ENCODE measurements around the gene ABCC4. TPM values are rescaled to one million over a fixed set of nuclear protein-coding genes. Genes with fewer than 3 reads are reported as not detected.

ABCC4 gene
- total RNA-seq, 2 donors from 2014 or later, result 119 to 144 TPM

GRCh38 chr13:94992036-94992960, 309.0 kb downstream of the ABCC4 start:
- 87 to 92% methylated on average over 6 to 9 of the region's 9 CpGs for WGBS, 2 experiments (ENCODE audit: insufficient coverage in 1 of 2, insufficient read length in 1 of 2)
- Histone ChIP-seq H3K9me3 (ENCODE audit: control insufficient read depth, low read length) (no peaks in the 10 kb centered on the region), H3K4me1 (ENCODE audit: control insufficient read depth, insufficient read depth, low read length) (peaks cover 4% of the 10 kb centered on the region), H3K27ac (ENCODE audit: low read depth, low read length) (no peak overlapping the region), H3K36me3 (ENCODE audit: control insufficient read depth, insufficient read depth, low read length) (no peaks in the 10 kb centered on the region), H3K27me3 (ENCODE audit: control insufficient read depth, insufficient read depth, low read length, poor library complexity, severe bottlenecking) (no peaks in the 10 kb centered on the region), H3K4me3 (ENCODE audit: low read length) (no peak overlapping the region), H3K9ac (ENCODE audit: extremely low read depth, low read length, poor library complexity, severe bottlenecking) (no peak overlapping the region)
- no peak overlapping the region for H3K27ac Mint-ChIP-seq
- no peak overlapping the region for H3K4me3 Mint-ChIP-seq
- peaks cover 22% of the 10 kb centered on the region for H3K4me1 Mint-ChIP-seq
- peaks cover 13% of the 10 kb centered on the region for H3K27me3 Mint-ChIP-seq (ENCODE audit: insufficient read depth)
- DNase-seq, result no peak
- H3K36me3 Mint-ChIP-seq (ENCODE audit: low read depth), result no peaks in the 10 kb centered on the region
- TF ChIP-seq CTCF (conservative IDR thresholded peaks at IDR 0.05), result no peak
- H3K9me3 Mint-ChIP-seq, result no peaks in the 10 kb centered on the region

DNA sequence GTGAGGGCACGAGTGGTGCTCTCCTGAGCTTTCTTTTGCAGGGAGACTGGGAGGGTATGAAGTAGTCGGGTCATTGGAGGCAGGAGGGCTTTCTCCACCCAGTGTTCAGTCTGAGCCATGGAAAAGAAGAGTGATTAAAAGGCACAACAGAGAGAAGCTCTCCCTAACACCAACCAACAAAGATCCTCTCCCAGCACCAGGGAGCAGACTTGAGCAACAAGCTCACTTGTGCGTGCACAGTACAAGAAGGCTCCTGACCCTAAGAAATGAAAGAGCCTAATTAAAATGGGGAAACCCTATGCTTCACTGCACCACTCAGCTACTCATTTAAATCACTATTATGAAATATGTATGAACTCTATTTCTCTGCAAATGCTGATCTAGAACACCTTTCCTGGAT, 312.6 kb downstream of the ABCC4 start:
- peak; percentile 65 for TF ChIP-seq CTCF (conservative IDR thresholded peaks at IDR 0.05)
- Histone ChIP-seq H3K4me1 (ENCODE audit: control insufficient read depth, insufficient read depth, low read length) (peaks cover 4% of the 10 kb centered on the region), H3K27me3 (ENCODE audit: control insufficient read depth, insufficient read depth, low read length, poor library complexity, severe bottlenecking) (no peaks in the 10 kb centered on the region), H3K4me3 (ENCODE audit: low read length) (no peak overlapping the region), H3K27ac (ENCODE audit: low read depth, low read length) (no peak overlapping the region), H3K36me3 (ENCODE audit: control insufficient read depth, insufficient read depth, low read length) (no peaks in the 10 kb centered on the region), H3K9ac (ENCODE audit: extremely low read depth, low read length, poor library complexity, severe bottlenecking) (no peak overlapping the region), H3K9me3 (ENCODE audit: control insufficient read depth, low read length) (no peaks in the 10 kb centered on the region)
- no peak overlapping the region for H3K4me3 Mint-ChIP-seq
- WGBS, 2 experiments (ENCODE audit: insufficient coverage in 1 of 2, insufficient read length in 1 of 2), result 74% methylated on average over 3 of the region's 3 CpGs; no CpG with 5 or more reads in 1 of the 2 experiments
- DNase-seq, result peak; percentile 71
- H3K27ac Mint-ChIP-seq, result no peak overlapping the region
- H3K4me1 Mint-ChIP-seq, result peaks cover 10% of the 10 kb centered on the region
- H3K36me3 Mint-ChIP-seq (ENCODE audit: low read depth), result no peaks in the 10 kb centered on the region
- no peaks in the 10 kb centered on the region for H3K9me3 Mint-ChIP-seq
- H3K27me3 Mint-ChIP-seq (ENCODE audit: insufficient read depth), result peaks cover 13% of the 10 kb centered on the region

DNA sequence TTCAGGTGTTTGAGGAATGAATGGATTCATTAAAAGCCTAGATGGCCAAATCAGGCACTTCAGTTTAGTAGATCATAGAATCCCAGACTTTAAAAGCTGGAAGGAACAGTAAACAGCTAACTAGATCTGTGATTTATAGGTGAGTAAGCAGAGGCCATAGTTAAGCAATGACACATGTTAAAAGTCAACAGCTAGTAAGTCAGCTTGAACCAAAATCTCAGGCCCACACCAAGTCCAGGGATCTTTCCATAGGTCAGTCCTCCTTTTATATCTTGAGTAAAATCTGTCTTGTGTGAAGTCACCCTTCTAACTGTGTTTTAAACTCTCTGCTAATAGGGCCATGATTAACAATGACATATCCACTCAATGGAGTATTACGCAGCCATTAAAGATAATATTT, 313.4 kb downstream of the ABCC4 start:
- no peak overlapping the region for H3K4me3 Mint-ChIP-seq
- no peaks in the 10 kb centered on the region for H3K9me3 Mint-ChIP-seq
- no peak for TF ChIP-seq CTCF (conservative IDR thresholded peaks at IDR 0.05)
- Histone ChIP-seq H3K36me3 (ENCODE audit: control insufficient read depth, insufficient read depth, low read length) (no peaks in the 10 kb centered on the region), H3K4me3 (ENCODE audit: low read length) (no peak overlapping the region), H3K9me3 (ENCODE audit: control insufficient read depth, low read length) (no peaks in the 10 kb centered on the region), H3K27ac (ENCODE audit: low read depth, low read length) (no peak overlapping the region), H3K9ac (ENCODE audit: extremely low read depth, low read length, poor library complexity, severe bottlenecking) (no peak overlapping the region), H3K27me3 (ENCODE audit: control insufficient read depth, insufficient read depth, low read length, poor library complexity, severe bottlenecking) (no peaks in the 10 kb centered on the region), H3K4me1 (ENCODE audit: control insufficient read depth, insufficient read depth, low read length) (peaks cover 4% of the 10 kb centered on the region)
- H3K4me1 Mint-ChIP-seq, result peaks cover 10% of the 10 kb centered on the region
- peaks cover 13% of the 10 kb centered on the region for H3K27me3 Mint-ChIP-seq (ENCODE audit: insufficient read depth)
- H3K27ac Mint-ChIP-seq, result no peak overlapping the region
- DNase-seq, result no peak
- H3K36me3 Mint-ChIP-seq (ENCODE audit: low read depth), result no peaks in the 10 kb centered on the region
- WGBS, 2 experiments (ENCODE audit: insufficient coverage in 1 of 2, insufficient read length in 1 of 2), result 93% methylated on average over 1 of the region's 1 CpG; no CpG with 5 or more reads in 1 of the 2 experiments
